GM12864 (cell line): ENCODE results near the gene RUNDC1.
"Not testable (repeated sequence)": the region's sequence is repeated elsewhere in the genome, so short reads cannot be mapped to it uniquely, and the experiment has no call there.

Source experiments
- DNase-seq: peaks from one replicate; pipeline ENCODE4 v3.0.0-alpha.2; 2011; ENCODE audit warnings: low read depth
- H3K4me3 ChIP-seq: 2 replicates; pipeline ENCODE4 v1.5.1; 2011; ENCODE audit warnings: mild to moderate bottlenecking, low read depth, low read length, control low read depth
- TF ChIP-seq, protein P1 (sequence below): IDR thresholded peaks from 2 replicates; pipeline ENCODE4 v1.5.1; 2011; ENCODE audit warnings: low read depth, mild to moderate bottlenecking, moderate library complexity, low read length, control low read depth, inconsistent platforms; ENCODE audit errors: missing control alignments

RUNDC1 gene

GRCh38 chr17:42964161-42964932, 16.0 kb upstream of the RUNDC1 start, which contains the start of gene AARSD1:
AARSD1 (minus strand) TSS chr17:42964454; CDS start chr17:42964440, 14 bp downstream.
- TF ChIP-seq, protein P1, sequence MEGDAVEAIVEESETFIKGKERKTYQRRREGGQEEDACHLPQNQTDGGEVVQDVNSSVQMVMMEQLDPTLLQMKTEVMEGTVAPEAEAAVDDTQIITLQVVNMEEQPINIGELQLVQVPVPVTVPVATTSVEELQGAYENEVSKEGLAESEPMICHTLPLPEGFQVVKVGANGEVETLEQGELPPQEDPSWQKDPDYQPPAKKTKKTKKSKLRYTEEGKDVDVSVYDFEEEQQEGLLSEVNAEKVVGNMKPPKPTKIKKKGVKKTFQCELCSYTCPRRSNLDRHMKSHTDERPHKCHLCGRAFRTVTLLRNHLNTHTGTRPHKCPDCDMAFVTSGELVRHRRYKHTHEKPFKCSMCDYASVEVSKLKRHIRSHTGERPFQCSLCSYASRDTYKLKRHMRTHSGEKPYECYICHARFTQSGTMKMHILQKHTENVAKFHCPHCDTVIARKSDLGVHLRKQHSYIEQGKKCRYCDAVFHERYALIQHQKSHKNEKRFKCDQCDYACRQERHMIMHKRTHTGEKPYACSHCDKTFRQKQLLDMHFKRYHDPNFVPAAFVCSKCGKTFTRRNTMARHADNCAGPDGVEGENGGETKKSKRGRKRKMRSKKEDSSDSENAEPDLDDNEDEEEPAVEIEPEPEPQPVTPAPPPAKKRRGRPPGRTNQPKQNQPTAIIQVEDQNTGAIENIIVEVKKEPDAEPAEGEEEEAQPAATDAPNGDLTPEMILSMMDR = no peak
- DNase-seq = peak; percentile 84

GRCh38 chr17:42967925-42968324, 12.4 kb upstream of the RUNDC1 start:
- DNase-seq = no peak
- TF ChIP-seq, protein P1 = no peak
- no peak overlapping the region for H3K4me3 ChIP-seq

More at GRCh38 chr17:42964161-42964932, 16.0 kb upstream of the RUNDC1 start, which contains the start of gene AARSD1:
- H3K4me3 ChIP-seq = peak within 1 kb of the TSS; percentile 87

GRCh38 chr17:42969001-42969581, 11.3 kb upstream of the RUNDC1 start:
- no peak for DNase-seq
- no peak overlapping the region for H3K4me3 ChIP-seq
- TF ChIP-seq, protein P1 = no peak

DNA sequence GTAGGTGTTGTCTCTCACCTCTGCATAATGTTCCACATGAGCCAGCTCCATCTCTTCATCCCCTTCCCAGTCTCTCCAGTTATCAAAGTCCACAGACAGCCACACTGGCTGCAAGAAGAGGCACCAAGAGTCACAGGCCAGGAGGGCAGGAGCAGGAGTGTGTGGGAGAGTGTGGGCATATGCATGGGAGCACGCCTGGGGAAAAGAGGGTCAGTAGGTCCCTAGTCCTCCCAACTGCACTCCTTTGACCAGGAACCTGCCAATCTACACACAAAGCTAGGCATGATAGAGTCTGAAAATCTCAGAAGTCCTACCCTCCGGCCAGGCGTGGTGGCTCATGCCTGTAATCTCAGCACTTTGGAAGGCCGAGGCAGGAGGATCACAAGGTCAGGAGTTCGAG, 8.8 kb upstream of the RUNDC1 start:
- H3K4me3 ChIP-seq = no peak overlapping the region
- TF ChIP-seq, protein P1 = no peak
- DNase-seq = no peak

- DNase-seq, H3K4me3 ChIP-seq: not testable (repeated sequence)
Measured at GRCh38 chr17:42973323-42973722, 7.0 kb upstream of the RUNDC1 start.

- no peak overlapping the region for H3K4me3 ChIP-seq
- TF ChIP-seq, protein P1 = no peak
- DNase-seq = no peak
Measured at GRCh38 chr17:42975265-42975664, 5.1 kb upstream of the RUNDC1 start.

GRCh38 chr17:42975701-42976100, 4.7 kb upstream of the RUNDC1 start:
- not testable (repeated sequence) for DNase-seq, H3K4me3 ChIP-seq

- TF ChIP-seq, protein P1 = no peak
- no peak for DNase-seq
Measured at GRCh38 chr17:42979511-42980273, 673 bp upstream of the RUNDC1 start, which contains the start of gene PTGES3L. PTGES3L (minus strand) TSS chr17:42980080; CDS start chr17:42980053, 27 bp downstream.

More at GRCh38 chr17:42979511-42980273, 673 bp upstream of the RUNDC1 start, which contains the start of gene PTGES3L:
- H3K4me3 ChIP-seq = peak within 1 kb of the TSS; percentile 88
